Liver (tissue), 9 donors: Measurements from ENCODE around the gene SPOCK2. TPM values are rescaled to one million over a fixed set of nuclear protein-coding genes. Genes with fewer than 3 reads are reported as not detected.

ENCODE experiments used
- DNase-seq: peaks from one replicate; pipeline ENCODE4 v3.0.0-alpha.2; 2017; ENCODE audit warnings: low spot score
- H3K27ac ChIP-seq, 2 donors: one replicate each; pipeline ENCODE4 v1.7.0; 2013; ENCODE audit warnings: inconsistent platforms in 2 of 2, low read length in 2 of 2, control low read depth in 1 of 2, low read depth in 1 of 2, mild to moderate bottlenecking in 1 of 2
- H3K27me3 ChIP-seq, 4 donors: one replicate each; pipeline versions ENCODE4 v1.6.1 to v1.7.0; 2013; ENCODE audit warnings: low read length in 3 of 4, inconsistent platforms in 1 of 4, mild to moderate bottlenecking in 1 of 4, moderate library complexity in 1 of 4; ENCODE audit not compliant: control insufficient read depth in 4 of 4, insufficient read depth in 4 of 4
- H3K36me3 ChIP-seq, 4 donors: one replicate each; pipeline versions ENCODE4 v1.6.1 to v1.7.0; 2013; ENCODE audit warnings: low read length in 3 of 4, mild to moderate bottlenecking in 3 of 4, low read depth in 1 of 4, moderate library complexity in 1 of 4; ENCODE audit not compliant: control insufficient read depth in 4 of 4, insufficient read depth in 3 of 4
- H3K4me1 ChIP-seq, 4 donors: one replicate each; pipeline versions ENCODE4 v1.6.1 to v1.7.0; 2013; ENCODE audit warnings: low read length in 3 of 4, mild to moderate bottlenecking in 3 of 4, moderate library complexity in 1 of 4; ENCODE audit not compliant: control insufficient read depth in 4 of 4, insufficient read depth in 4 of 4
- H3K4me3 ChIP-seq, 3 donors: one replicate each; pipeline versions ENCODE4 v1.6.1 to v1.7.0; 2013; ENCODE audit warnings: low read length in 3 of 3, control low read depth in 1 of 3, low read depth in 1 of 3, mild to moderate bottlenecking in 1 of 3
- H3K9ac ChIP-seq, 2 donors: one replicate each; pipeline ENCODE4 v1.7.0; 2013; ENCODE audit warnings: low read length in 2 of 2, mild to moderate bottlenecking in 2 of 2, moderate library complexity in 2 of 2, control low read depth in 1 of 2, low read depth in 1 of 2
- H3K9me3 ChIP-seq, 4 donors: one replicate each; pipeline versions ENCODE4 v1.6.1 to v1.7.0; 2013; ENCODE audit warnings: low read length in 3 of 4; ENCODE audit not compliant: control insufficient read depth in 4 of 4
- ATF3 ChIP-seq: IDR thresholded peaks from 2 replicates; pipeline ENCODE4 v1.6.1; 2016; ENCODE audit warnings: antibody characterized with exemption
- EGR1 ChIP-seq, 2 donors: IDR thresholded peaks; 2 replicates each; pipeline ENCODE4 v1.6.1; 2016 to 2018; ENCODE audit warnings: antibody characterized with exemption in 2 of 2, low read depth in 2 of 2
- FOXA2 ChIP-seq: IDR thresholded peaks from 2 replicates; pipeline ENCODE4 v1.6.1; 2016; ENCODE audit warnings: antibody characterized with exemption
- GABPA ChIP-seq, 2 donors: IDR thresholded peaks in 1 of 2; conservative IDR thresholded peaks in 1 of 2; 2 replicates each; pipeline ENCODE4 v1.6.1; 2016; ENCODE audit warnings: antibody characterized with exemption in 2 of 2, mild to moderate bottlenecking in 1 of 2, moderate library complexity in 1 of 2
- HNF4A ChIP-seq, 2 donors: conservative IDR thresholded peaks; 2 replicates each; pipeline ENCODE4 v1.6.1; 2016; ENCODE audit warnings: antibody characterized with exemption in 2 of 2, mild to moderate bottlenecking in 2 of 2
- HNF4G ChIP-seq: IDR thresholded peaks from 2 replicates; pipeline ENCODE4 v1.6.1; 2016; ENCODE audit warnings: antibody characterized with exemption
- JUND ChIP-seq, 2 donors: IDR thresholded peaks; 2 replicates each; pipeline ENCODE4 v1.6.1; 2016; ENCODE audit warnings: antibody characterized with exemption in 2 of 2
- NR2F2 ChIP-seq: IDR thresholded peaks from 2 replicates; pipeline ENCODE4 v1.6.1; 2016; ENCODE audit warnings: antibody characterized with exemption
- RAD21 ChIP-seq, 2 donors: IDR thresholded peaks; 2 replicates each; pipeline ENCODE4 v1.6.1; 2016; ENCODE audit warnings: antibody characterized with exemption in 2 of 2, mild to moderate bottlenecking in 2 of 2
- RXRA ChIP-seq, 2 donors: IDR thresholded peaks; 2 replicates each; pipeline ENCODE4 v1.6.1; 2017 to 2018; ENCODE audit warnings: antibody characterized with exemption in 2 of 2, mild to moderate bottlenecking in 1 of 2
- YY1 ChIP-seq: IDR thresholded peaks from 2 replicates; pipeline ENCODE4 v1.6.1; 2016; ENCODE audit warnings: antibody characterized with exemption, mild to moderate bottlenecking
- WGBS: extraction: QIAGEN DNeasy Blood & Tissue Kit; methylation state at CpG from one replicate; pipeline ENCODE4 v1.1.7; 2013; 5-methylcytosine and 5-hydroxymethylcytosine counted together
- polyA plus RNA-seq, 2 donors: library from polyadenylated mRNA; stranded (reverse) in 1 of 2; unstranded in 1 of 2; fragments of 200-250 nt in 1 of 2; fragments of >200 nt in 1 of 2; fragmentation: Nextera tagmentation in 1 of 2; extraction: Ambion mirVana in 1 of 2; gene quantifications; one replicate each; pipeline versions ENCODE4 v1.2.1 to v1.2.3, GENCODE V29; 2013 to 2015
- total RNA-seq, 2 donors: library from RNA; depleted of rRNA; stranded (reverse); fragments of >200 nt; gene quantifications; one replicate each; pipeline ENCODE4 v1.2.3, GENCODE V29; 2014
- TF ChIP-seq, protein P1 (sequence below): IDR thresholded peaks from 2 replicates; pipeline ENCODE4 v1.6.1; 2016; ENCODE audit warnings: antibody characterized with exemption
- TF ChIP-seq, protein P2 (sequence below): fragments of 150-350 bp; IDR thresholded peaks from 2 replicates; pipeline ENCODE4 v1.5.1; 2017; ENCODE audit warnings: improper control_type of control experiment, low read depth, low read length; ENCODE audit not compliant: missing input control
- TF ChIP-seq, protein P3 (sequence below): IDR thresholded peaks from 2 replicates; pipeline ENCODE4 v1.6.1; 2016; ENCODE audit warnings: antibody characterized with exemption
- donor health status: healthy.
- donor health status: healthy.
- donor health status: healthy.
- donor health status: healthy.
- donor health status: healthy.

The SPOCK2 gene
- total and polyA plus RNA-seq, 4 donors = 0.36 to 1.7 (median 0.64) TPM

GRCh38 chr10:72092987-72093386, 4.6 kb upstream of the SPOCK2 start:
- Histone ChIP-seq H3K9ac (no peak overlapping the region), H3K4me1 (peaks cover 4 to 25% (median 21%) of the 10 kb centered on the region in 4 donors), H3K27ac (no peak overlapping the region), H3K36me3 (peaks cover 0 to 2% (median under 1%) of the 10 kb centered on the region in 4 donors), H3K27me3 (peaks cover 0 to 4% (median 1%) of the 10 kb centered on the region in 4 donors), H3K9me3 (no peaks in the 10 kb centered on the region), H3K4me3 (no peak overlapping the region)
- DNase-seq = no peak
- no peak for TF ChIP-seq NR2F2
- no peak for TF ChIP-seq RXRA (IDR thresholded peaks at IDR 0.05)
- no peak for TF ChIP-seq RAD21 (IDR thresholded peaks at IDR 0.05)
- TF ChIP-seq, protein P1, sequence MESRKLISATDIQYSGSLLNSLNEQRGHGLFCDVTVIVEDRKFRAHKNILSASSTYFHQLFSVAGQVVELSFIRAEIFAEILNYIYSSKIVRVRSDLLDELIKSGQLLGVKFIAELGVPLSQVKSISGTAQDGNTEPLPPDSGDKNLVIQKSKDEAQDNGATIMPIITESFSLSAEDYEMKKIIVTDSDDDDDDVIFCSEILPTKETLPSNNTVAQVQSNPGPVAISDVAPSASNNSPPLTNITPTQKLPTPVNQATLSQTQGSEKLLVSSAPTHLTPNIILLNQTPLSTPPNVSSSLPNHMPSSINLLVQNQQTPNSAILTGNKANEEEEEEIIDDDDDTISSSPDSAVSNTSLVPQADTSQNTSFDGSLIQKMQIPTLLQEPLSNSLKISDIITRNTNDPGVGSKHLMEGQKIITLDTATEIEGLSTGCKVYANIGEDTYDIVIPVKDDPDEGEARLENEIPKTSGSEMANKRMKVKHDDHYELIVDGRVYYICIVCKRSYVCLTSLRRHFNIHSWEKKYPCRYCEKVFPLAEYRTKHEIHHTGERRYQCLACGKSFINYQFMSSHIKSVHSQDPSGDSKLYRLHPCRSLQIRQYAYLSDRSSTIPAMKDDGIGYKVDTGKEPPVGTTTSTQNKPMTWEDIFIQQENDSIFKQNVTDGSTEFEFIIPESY = no peak
- 97% methylated on average over 2 of the region's 2 CpGs for WGBS

- H3K27ac ChIP-seq = no peak overlapping the region
- no peaks in the 10 kb centered on the region for H3K9me3 ChIP-seq
- H3K9ac ChIP-seq = no peak overlapping the region
- peaks cover 0 to 4% (median 1%) of the 10 kb centered on the region in 4 donors for H3K27me3 ChIP-seq
- no peak overlapping the region for H3K4me3 ChIP-seq
- H3K36me3 ChIP-seq = peaks cover 0 to 2% (median under 1%) of the 10 kb centered on the region in 4 donors
- no peak for DNase-seq
- WGBS = 95% methylated on average over 8 of the region's 8 CpGs
- peaks cover 9 to 25% (median 20%) of the 10 kb centered on the region in 4 donors for H3K4me1 ChIP-seq
- TF ChIP-seq, protein P2, sequence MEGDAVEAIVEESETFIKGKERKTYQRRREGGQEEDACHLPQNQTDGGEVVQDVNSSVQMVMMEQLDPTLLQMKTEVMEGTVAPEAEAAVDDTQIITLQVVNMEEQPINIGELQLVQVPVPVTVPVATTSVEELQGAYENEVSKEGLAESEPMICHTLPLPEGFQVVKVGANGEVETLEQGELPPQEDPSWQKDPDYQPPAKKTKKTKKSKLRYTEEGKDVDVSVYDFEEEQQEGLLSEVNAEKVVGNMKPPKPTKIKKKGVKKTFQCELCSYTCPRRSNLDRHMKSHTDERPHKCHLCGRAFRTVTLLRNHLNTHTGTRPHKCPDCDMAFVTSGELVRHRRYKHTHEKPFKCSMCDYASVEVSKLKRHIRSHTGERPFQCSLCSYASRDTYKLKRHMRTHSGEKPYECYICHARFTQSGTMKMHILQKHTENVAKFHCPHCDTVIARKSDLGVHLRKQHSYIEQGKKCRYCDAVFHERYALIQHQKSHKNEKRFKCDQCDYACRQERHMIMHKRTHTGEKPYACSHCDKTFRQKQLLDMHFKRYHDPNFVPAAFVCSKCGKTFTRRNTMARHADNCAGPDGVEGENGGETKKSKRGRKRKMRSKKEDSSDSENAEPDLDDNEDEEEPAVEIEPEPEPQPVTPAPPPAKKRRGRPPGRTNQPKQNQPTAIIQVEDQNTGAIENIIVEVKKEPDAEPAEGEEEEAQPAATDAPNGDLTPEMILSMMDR = no peak
- TF ChIP-seq, protein P3, sequence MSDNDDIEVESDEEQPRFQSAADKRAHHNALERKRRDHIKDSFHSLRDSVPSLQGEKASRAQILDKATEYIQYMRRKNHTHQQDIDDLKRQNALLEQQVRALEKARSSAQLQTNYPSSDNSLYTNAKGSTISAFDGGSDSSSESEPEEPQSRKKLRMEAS = no peak
Measured at GRCh38 chr10:72092171-72092924, 4.0 kb upstream of the SPOCK2 start.

DNA sequence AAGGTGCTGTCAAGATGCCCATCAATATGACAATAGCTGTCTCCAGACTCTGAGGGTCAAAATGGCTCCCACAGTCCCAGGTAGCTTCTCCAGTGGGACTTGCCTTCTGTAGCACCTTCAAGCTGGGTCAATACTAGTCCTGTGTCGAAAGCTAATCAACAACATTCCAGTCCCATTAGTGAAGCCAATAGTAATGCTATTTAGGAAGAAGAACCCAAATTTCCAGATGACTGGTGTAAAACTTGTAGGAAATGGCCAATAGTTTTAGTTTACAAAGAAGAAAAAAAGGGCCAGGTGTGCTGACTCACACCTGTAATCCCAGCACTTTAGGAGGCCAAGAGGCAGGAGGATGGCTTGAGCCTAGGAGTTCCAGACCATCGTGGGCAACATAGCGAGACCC, 2.0 kb upstream of the SPOCK2 start:
- 96% methylated on average over 3 of the region's 3 CpGs for WGBS
- no peak for DNase-seq
- H3K9me3 ChIP-seq = no peaks in the 10 kb centered on the region
- peaks cover 0 to 1% (median 0%) of the 10 kb centered on the region in 4 donors for H3K36me3 ChIP-seq
- peaks cover 5 to 20% (median 10%) of the 10 kb centered on the region in 4 donors for H3K4me1 ChIP-seq
- H3K4me3 ChIP-seq = no peak overlapping the region
- peaks cover 0 to 4% (median 1%) of the 10 kb centered on the region in 4 donors for H3K27me3 ChIP-seq
- TF ChIP-seq GABPA (IDR thresholded peaks at IDR 0.05 in 1 of 2, conservative IDR thresholded peaks at IDR 0.05 in 1 of 2) (no peak), YY1 (no peak), RXRA (IDR thresholded peaks at IDR 0.05) (no peak), EGR1 (IDR thresholded peaks at IDR 0.05; ENCODE audit: low read depth in 2 of 2) (no peak), NR2F2 (no peak), HNF4G (no peak), RAD21 (IDR thresholded peaks at IDR 0.05) (no peak), HNF4A (conservative IDR thresholded peaks at IDR 0.05) (no peak), JUND (IDR thresholded peaks at IDR 0.05) (no peak), FOXA2 (no peak), ATF3 (no peak)
- TF ChIP-seq, protein P3 = no peak
- TF ChIP-seq, protein P2 = no peak
- no peak overlapping the region for H3K9ac ChIP-seq
- H3K27ac ChIP-seq = no peak overlapping the region
